Hematopoietic multipotent progenitor cell (in vitro differentiated cells): Measurements from ENCODE around the gene CNIH2. TPM values are rescaled to one million over a fixed set of nuclear protein-coding genes. Genes with fewer than 3 reads are reported as not detected.
"Not testable (repeated sequence)": the region's sequence is repeated elsewhere in the genome, so short reads cannot be mapped to it uniquely, and the experiment has no call there.

Source experiments
- DNase-seq, 3 donors: peaks; one replicate each; pipeline ENCODE4 v3.0.0-alpha.2; 2011 to 2015; ENCODE audit warnings: low read depth in 2 of 3, low spot score in 2 of 3
- total RNA-seq: library from RNA; depleted of rRNA; stranded (reverse); fragments of >200 nt; gene quantifications from one replicate; pipeline ENCODE4 v1.2.3, GENCODE V29; 2012

Gene CNIH2
- total RNA-seq, 1 donor, result 2.7 TPM

GRCh38 chr11:66312549-66313320 lies 34.8 kb downstream of the CNIH2 start:
- peak; percentile 92 to 98 (median 97) for DNase-seq

- DNase-seq, result no peak
Measured at GRCh38 chr11:66313321-66314185, 35.6 kb downstream of the CNIH2 start.

GRCh38 chr11:66314186-66314501 lies 36.2 kb downstream of the CNIH2 start:
- no peak for DNase-seq

GRCh38 chr11:66314561-66315497 lies 36.9 kb downstream of the CNIH2 start:
- no peak for DNase-seq

GRCh38 chr11:66315498-66315885 lies 37.5 kb downstream of the CNIH2 start:
- no peak for DNase-seq

- no peak for DNase-seq
Measured at GRCh38 chr11:66315921-66316811, 38.2 kb downstream of the CNIH2 start.

- DNase-seq, result no peak
Measured at GRCh38 chr11:66316849-66317251, 38.9 kb downstream of the CNIH2 start, which contains the start of gene CD248. CD248 (minus strand) TSS chr11:66317044; CDS start chr11:66317027, 17 bp downstream.

GRCh38 chr11:66317322-66317722 lies 39.3 kb downstream of the CNIH2 start:
- DNase-seq, result peak in 2 of 3 donors; percentile 43 to 45

GRCh38 chr11:66317723-66318599 lies 40.0 kb downstream of the CNIH2 start:
- peak in 2 of 3 donors; percentile 51 to 71 for DNase-seq

GRCh38 chr11:66318600-66318970 lies 40.6 kb downstream of the CNIH2 start:
- no peak for DNase-seq

GRCh38 chr11:66320289-66320688 lies 42.3 kb downstream of the CNIH2 start:
- DNase-seq, result not testable (repeated sequence)

GRCh38 chr11:66320748-66321147 lies 42.8 kb downstream of the CNIH2 start:
- DNase-seq, result not testable (repeated sequence)

GRCh38 chr11:66321606-66322005 lies 43.6 kb downstream of the CNIH2 start:
- no peak for DNase-seq

GRCh38 chr11:66322732-66323427 lies 44.9 kb downstream of the CNIH2 start:
- no peak for DNase-seq

- no peak for DNase-seq
Measured at GRCh38 chr11:66323684-66324083, 45.7 kb downstream of the CNIH2 start.

GRCh38 chr11:66324664-66325063 lies 46.7 kb downstream of the CNIH2 start:
- no peak for DNase-seq

GRCh38 chr11:66325263-66325671 lies 47.3 kb downstream of the CNIH2 start:
- peak in 1 of 3 donors; percentile 76 for DNase-seq
